Psoas muscle (tissue), 8 donors: ENCODE data around the gene GRB7. TPM values are rescaled to one million over a fixed set of nuclear protein-coding genes. Genes with fewer than 3 reads are reported as not detected.
A peak's percentile ranks its signal among the peaks of the same experiment; 100 is the strongest.
"Not testable (repeated sequence)": the region's sequence is repeated elsewhere in the genome, so short reads cannot be mapped to it uniquely, and the experiment has no call there.

Experiments used
- ATAC-seq, 4 donors: fragments of 200-7000 bp; cut with Tn5 transposase; one replicate each; pipeline ENCODE4 v1.9.1; 2020; ENCODE audit warnings: moderate library complexity in 3 of 4, mild to moderate bottlenecking in 2 of 4
- DNase-seq, 2 donors: peaks; one replicate each; pipeline ENCODE4 v3.0.0-alpha.2; 2020
- H3K27ac ChIP-seq: fragments of 200-600 bp; one replicate; pipeline ENCODE4 v1.8.0; 2022
- H3K27me3 ChIP-seq, 3 donors: fragments of 200-600 bp in 1 of 3; one replicate each; pipeline versions ENCODE4 v1.6.1 to v1.8.0; 2013 to 2022; ENCODE audit warnings: low read length in 2 of 3, mild to moderate bottlenecking in 2 of 3, moderate library complexity in 1 of 3; ENCODE audit not compliant: insufficient read depth in 3 of 3
- H3K36me3 ChIP-seq, 2 donors: fragments of 200-600 bp in 1 of 2; one replicate each; pipeline versions ENCODE4 v1.6.1 to v1.8.0; 2013 to 2022; ENCODE audit warnings: low read depth in 1 of 2, mild to moderate bottlenecking in 1 of 2, moderate library complexity in 1 of 2; ENCODE audit not compliant: insufficient read depth in 1 of 2
- H3K4me1 ChIP-seq: fragments of 200-600 bp; one replicate; pipeline ENCODE4 v1.8.0; 2022
- H3K4me3 ChIP-seq: fragments of 200-600 bp; one replicate; pipeline ENCODE4 v1.8.0; 2022; ENCODE audit warnings: mild to moderate bottlenecking
- H3K9me3 ChIP-seq: fragments of 200-600 bp; one replicate; pipeline ENCODE4 v1.8.0; 2022
- WGBS, 3 donors: extraction: QIAGEN DNeasy Blood & Tissue Kit; methylation state at CpG; one replicate each; pipeline versions ENCODE4 v1.1.6 to v1.1.7; 2013; 5-methylcytosine and 5-hydroxymethylcytosine counted together
- intact Hi-C, 2 donors: fragments of 100-400 bp; cut with DNase I; formaldehyde crosslinking; loops; one replicate each; pipeline versions ENCODE4 v1.11.0 to v1.14.2; 2022
- polyA plus RNA-seq, 3 donors: library from polyadenylated mRNA; stranded (reverse); fragments of 200-250 nt; gene quantifications; one replicate each; pipeline ENCODE4 v1.2.3, GENCODE V29; 2013
- total RNA-seq, 4 donors: library from RNA; stranded (reverse); fragmentation: NEBNext Ultra II Directional in 2 of 4; extraction: Animal tissue kit (Norgen Biotek cat#: 25700) in 2 of 4; gene quantifications; one replicate each; pipeline versions ENCODE4 v1.2.1 to v1.2.4, GENCODE V29; 2021 to 2023
- TF ChIP-seq, protein P1 (sequence below): fragments of 200-600 bp; IDR thresholded peaks from one replicate; pipeline ENCODE4 v1.8.0; 2022; ENCODE audit warnings: antibody characterized with exemption
- donor health status: healthy with polysubstance abuse.
- donor health status: DM: no; HTN: no; CAD: no; lungs with moderate emphysema.
- donor health status: Bipolar disorder and iron deficiency.
- donor health status: healthy.
- donor health status: DM: yes; HTN: yes; CAD: no.
- donor health status: DM: no; HTN: no; CAD: no.
- donor health status: DM: no; HTN: no; CAD: no.
- donor health status: DM: yes; HTN: yes; CAD: no.

GRB7 gene
- total and polyA plus RNA-seq, 7 donors, result 0.06 to 0.69 TPM; not detected in 5

GRCh38 chr17:39724731-39725130 lies 13.0 kb upstream of the GRB7 start:
- Histone ChIP-seq H3K27me3 (no peaks in the 10 kb centered on the region), H3K4me3 (no peak overlapping the region), H3K9me3 (no peaks in the 10 kb centered on the region), H3K4me1 (peaks cover 7% of the 10 kb centered on the region), H3K36me3 (peaks cover 2 to 87% of the 10 kb centered on the region in 2 donors), H3K27ac (no peak overlapping the region)
- no peak for DNase-seq
- WGBS, 3 donors, result 93 to 96% (median 95%) methylated on average over 13 of the region's 13 CpGs
- TF ChIP-seq, protein P1, sequence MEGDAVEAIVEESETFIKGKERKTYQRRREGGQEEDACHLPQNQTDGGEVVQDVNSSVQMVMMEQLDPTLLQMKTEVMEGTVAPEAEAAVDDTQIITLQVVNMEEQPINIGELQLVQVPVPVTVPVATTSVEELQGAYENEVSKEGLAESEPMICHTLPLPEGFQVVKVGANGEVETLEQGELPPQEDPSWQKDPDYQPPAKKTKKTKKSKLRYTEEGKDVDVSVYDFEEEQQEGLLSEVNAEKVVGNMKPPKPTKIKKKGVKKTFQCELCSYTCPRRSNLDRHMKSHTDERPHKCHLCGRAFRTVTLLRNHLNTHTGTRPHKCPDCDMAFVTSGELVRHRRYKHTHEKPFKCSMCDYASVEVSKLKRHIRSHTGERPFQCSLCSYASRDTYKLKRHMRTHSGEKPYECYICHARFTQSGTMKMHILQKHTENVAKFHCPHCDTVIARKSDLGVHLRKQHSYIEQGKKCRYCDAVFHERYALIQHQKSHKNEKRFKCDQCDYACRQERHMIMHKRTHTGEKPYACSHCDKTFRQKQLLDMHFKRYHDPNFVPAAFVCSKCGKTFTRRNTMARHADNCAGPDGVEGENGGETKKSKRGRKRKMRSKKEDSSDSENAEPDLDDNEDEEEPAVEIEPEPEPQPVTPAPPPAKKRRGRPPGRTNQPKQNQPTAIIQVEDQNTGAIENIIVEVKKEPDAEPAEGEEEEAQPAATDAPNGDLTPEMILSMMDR, result no peak
- intact Hi-C loops, result loop anchor here in 1 of 2 donors (5.0 kb wide), 1 partner anchor 37 kb away; the partner anchor contains the start of gene PGAP3
- no peak for ATAC-seq

DNA sequence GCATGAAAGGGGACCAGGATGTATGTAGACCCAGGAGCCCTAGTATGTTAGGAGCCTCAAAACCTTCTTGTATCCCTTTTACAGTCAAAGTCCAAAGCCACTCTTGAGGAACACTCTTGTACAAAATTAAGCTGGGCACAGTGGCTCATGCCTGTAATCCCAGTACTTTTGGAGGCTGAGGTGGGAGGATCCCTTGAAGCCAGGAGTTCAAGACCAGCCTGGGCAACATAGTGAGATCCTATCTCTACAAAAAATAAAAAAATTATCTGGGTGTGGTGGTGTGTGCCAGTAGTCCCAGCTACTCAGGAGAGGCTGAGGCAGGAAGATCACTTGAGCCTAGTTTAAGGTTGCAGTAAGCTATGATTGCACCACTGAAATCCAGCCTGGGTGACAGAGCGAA lies 11.8 kb upstream of the GRB7 start:
- intact Hi-C loops, result loop anchor here in 1 of 2 donors (5.0 kb wide), 1 partner anchor 39 kb away; the partner anchor contains the start of gene PGAP3
- DNase-seq, H3K4me3 ChIP-seq, H3K9me3 ChIP-seq, H3K27me3 ChIP-seq, ATAC-seq, H3K4me1 ChIP-seq, H3K27ac ChIP-seq: not testable (repeated sequence)
- 100% methylated on average over 1 of the region's 1 CpG for WGBS, 3 donors
- H3K36me3 ChIP-seq, result peaks cover 2 to 75% of the 10 kb centered on the region in 2 donors

- peaks cover 2 to 72% of the 10 kb centered on the region in 2 donors for H3K36me3 ChIP-seq
- TF ChIP-seq, protein P1, result no peak
- WGBS, 3 donors, result 82 to 92% (median 89%) methylated on average over 9 of the region's 9 CpGs
- no peak overlapping the region for H3K4me3 ChIP-seq
- ATAC-seq, result no peak
- no peaks in the 10 kb centered on the region for H3K27me3 ChIP-seq
- no peak overlapping the region for H3K27ac ChIP-seq
- peaks cover 8% of the 10 kb centered on the region for H3K4me1 ChIP-seq
- H3K9me3 ChIP-seq, result no peaks in the 10 kb centered on the region
- intact Hi-C loops, result loop anchor here in 1 of 2 donors (5.0 kb wide), 1 partner anchor 39 kb away; the partner anchor contains the start of gene PGAP3
- DNase-seq, result no peak
These were observed 11.1 kb upstream of the GRB7 start for GRCh38 chr17:39726617-39727016.

DNA sequence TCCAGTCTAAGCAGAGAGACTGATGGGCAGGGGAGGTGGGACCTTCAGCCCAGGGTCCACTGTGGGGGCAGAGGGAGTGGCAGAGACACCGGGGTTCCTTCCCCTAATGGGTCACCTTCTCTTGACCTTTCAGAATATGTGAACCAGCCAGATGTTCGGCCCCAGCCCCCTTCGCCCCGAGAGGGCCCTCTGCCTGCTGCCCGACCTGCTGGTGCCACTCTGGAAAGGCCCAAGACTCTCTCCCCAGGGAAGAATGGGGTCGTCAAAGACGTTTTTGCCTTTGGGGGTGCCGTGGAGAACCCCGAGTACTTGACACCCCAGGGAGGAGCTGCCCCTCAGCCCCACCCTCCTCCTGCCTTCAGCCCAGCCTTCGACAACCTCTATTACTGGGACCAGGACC lies 10.2 kb upstream of the GRB7 start:
- 68 to 81% (median 70%) methylated on average over 10 of the region's 10 CpGs for WGBS, 3 donors
- Histone ChIP-seq H3K9me3 (no peaks in the 10 kb centered on the region), H3K4me1 (peaks cover 8% of the 10 kb centered on the region), H3K4me3 (no peak overlapping the region), H3K27ac (no peak overlapping the region), H3K27me3 (no peaks in the 10 kb centered on the region), H3K36me3 (peaks cover 2 to 62% of the 10 kb centered on the region in 2 donors)
- TF ChIP-seq, protein P1, result no peak
- no peak for ATAC-seq
- no peak for DNase-seq
- intact Hi-C loops, result loop anchor here in 1 of 2 donors (5.0 kb wide), 1 partner anchor 40 kb away; the partner anchor contains the start of gene PGAP3

DNA sequence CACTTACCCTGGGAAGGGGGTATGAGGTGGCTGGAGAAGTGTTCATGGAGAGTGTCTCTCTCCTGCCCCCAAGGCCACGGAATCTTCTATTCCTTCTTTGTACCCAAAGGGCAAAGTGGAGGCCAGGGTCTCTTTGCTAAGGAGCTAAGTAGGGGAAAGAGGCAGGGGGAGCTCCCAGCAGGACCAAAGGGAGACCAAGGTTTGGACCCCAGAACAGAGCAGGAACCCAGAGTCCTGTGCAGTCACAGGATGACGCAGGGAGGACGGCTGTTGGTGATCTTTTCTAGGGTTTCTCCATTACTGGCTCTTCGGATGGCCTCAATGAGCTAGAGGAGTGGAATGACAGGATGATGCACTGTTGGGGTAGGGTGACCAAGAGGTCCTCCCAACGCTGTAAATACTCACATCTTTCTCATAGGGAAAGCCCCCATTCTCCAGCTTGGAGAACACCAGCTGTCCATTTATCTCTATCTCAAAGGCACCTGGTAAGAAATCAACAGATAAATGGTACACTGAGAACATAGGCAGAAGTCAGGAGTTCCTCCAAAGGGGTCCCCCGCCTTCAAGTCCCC lies 8.4 kb upstream of the GRB7 start:
- H3K9me3 ChIP-seq, result no peaks in the 10 kb centered on the region
- intact Hi-C loops, result loop anchor here in 1 of 2 donors (5.0 kb wide), 1 partner anchor 42 kb away; the partner anchor contains the start of gene PGAP3
- ATAC-seq (no peak), DNase-seq (no peak)
- peaks cover 8% of the 10 kb centered on the region for H3K4me1 ChIP-seq
- 64 to 73% (median 72%) methylated on average over 6 of the region's 6 CpGs for WGBS, 3 donors
- H3K36me3 ChIP-seq, result peaks cover 2 to 51% of the 10 kb centered on the region in 2 donors
- TF ChIP-seq, protein P1, result no peak
- peak overlapping the region; percentile 89 for H3K27ac ChIP-seq
- H3K27me3 ChIP-seq, result no peaks in the 10 kb centered on the region
- peak overlapping the region; percentile 85 for H3K4me3 ChIP-seq
